GM18868 (cell line): Measurements from ENCODE around the gene DDAH2.

Experiments used
- ATAC-seq: cut with Tn5 transposase; IDR thresholded peaks from one replicate; pipeline ENCODE4 v1.9.1; 2021; ENCODE audit warnings: mild to moderate bottlenecking, moderate library complexity; ENCODE audit not compliant: unreplicated experiment

Gene DDAH2

GRCh38 chr6:31691564-31692108, 37.5 kb downstream of the DDAH2 start:
- ATAC-seq: no peak

GRCh38 chr6:31691078-31691463, 38.0 kb downstream of the DDAH2 start:
- ATAC-seq: no peak

GRCh38 chr6:31690231-31691077, 38.6 kb downstream of the DDAH2 start:
- ATAC-seq: no peak

- ATAC-seq: no peak
Measured at GRCh38 chr6:31689249-31690110, 39.6 kb downstream of the DDAH2 start.

GRCh38 chr6:31687860-31688693, 41.0 kb downstream of the DDAH2 start:
- ATAC-seq: no peak

GRCh38 chr6:31687321-31687720, 41.8 kb downstream of the DDAH2 start:
- no peak for ATAC-seq

GRCh38 chr6:31686483-31686882, 42.6 kb downstream of the DDAH2 start:
- no peak for ATAC-seq

GRCh38 chr6:31683591-31683990, 45.5 kb downstream of the DDAH2 start:
- no peak for ATAC-seq

GRCh38 chr6:31681135-31681671, 47.9 kb downstream of the DDAH2 start:
- ATAC-seq: no peak

GRCh38 chr6:31680226-31681134, 48.6 kb downstream of the DDAH2 start, which contains the start of gene LY6G5C:
Gene LY6G5C (minus strand): TSS chr6:31681067. CDS start chr6:31680373, 694 bp downstream.
- no peak for ATAC-seq

- no peak for ATAC-seq
Measured at GRCh38 chr6:31677955-31678354, 51.1 kb downstream of the DDAH2 start.
